Hematopoietic multipotent progenitor cell treated with erythropoietin and hydrocortisone succinate and interleukin-3 and kit ligand, for 6 days (in vitro differentiated cells): ENCODE measurements around the gene PERCC1.
A peak's percentile ranks its signal among the peaks of the same experiment; 100 is the strongest.
"Not testable (repeated sequence)": the region's sequence is repeated elsewhere in the genome, so short reads cannot be mapped to it uniquely, and the experiment has no call there.

Experiments
- DNase-seq: peaks from one replicate; pipeline ENCODE4 v3.0.0-alpha.2; 2015

Gene PERCC1

GRCh38 chr16:1470481-1471251 is 39.8 kb downstream of the PERCC1 start:
- DNase-seq: peak; percentile 43

GRCh38 chr16:1471569-1472194 is 40.8 kb downstream of the PERCC1 start:
- peak; percentile 49 for DNase-seq

GRCh38 chr16:1472974-1473373 is 42.1 kb downstream of the PERCC1 start:
- peak; percentile 81 for DNase-seq

GRCh38 chr16:1474082-1474795 is 43.4 kb downstream of the PERCC1 start:
- DNase-seq: peak; percentile 56

- peak; percentile 91 for DNase-seq
Measured at GRCh38 chr16:1474796-1475551, 44.1 kb downstream of the PERCC1 start, which contains the start of gene CLCN7. Gene CLCN7 (minus strand): TSS chr16:1475028. CDS start chr16:1474974, 54 bp downstream.

GRCh38 chr16:1475552-1476114 is 44.8 kb downstream of the PERCC1 start:
- no peak for DNase-seq

GRCh38 chr16:1477033-1477432 is 46.2 kb downstream of the PERCC1 start:
- no peak for DNase-seq

GRCh38 chr16:1478937-1479336 is 48.1 kb downstream of the PERCC1 start:
- not testable (repeated sequence) for DNase-seq

- no peak for DNase-seq
Measured at GRCh38 chr16:1481906-1482835, 51.3 kb downstream of the PERCC1 start.
